NCI-H510A treated with DMSO at 0.1 percent for 48 hours (cell line): ENCODE measurements around the gene MSH3.

Experiments
- DNase-seq: peaks from one replicate; lab custom pipeline; 2025; lab: John Stamatoyannopoulos, UW

The MSH3 gene

DNA sequence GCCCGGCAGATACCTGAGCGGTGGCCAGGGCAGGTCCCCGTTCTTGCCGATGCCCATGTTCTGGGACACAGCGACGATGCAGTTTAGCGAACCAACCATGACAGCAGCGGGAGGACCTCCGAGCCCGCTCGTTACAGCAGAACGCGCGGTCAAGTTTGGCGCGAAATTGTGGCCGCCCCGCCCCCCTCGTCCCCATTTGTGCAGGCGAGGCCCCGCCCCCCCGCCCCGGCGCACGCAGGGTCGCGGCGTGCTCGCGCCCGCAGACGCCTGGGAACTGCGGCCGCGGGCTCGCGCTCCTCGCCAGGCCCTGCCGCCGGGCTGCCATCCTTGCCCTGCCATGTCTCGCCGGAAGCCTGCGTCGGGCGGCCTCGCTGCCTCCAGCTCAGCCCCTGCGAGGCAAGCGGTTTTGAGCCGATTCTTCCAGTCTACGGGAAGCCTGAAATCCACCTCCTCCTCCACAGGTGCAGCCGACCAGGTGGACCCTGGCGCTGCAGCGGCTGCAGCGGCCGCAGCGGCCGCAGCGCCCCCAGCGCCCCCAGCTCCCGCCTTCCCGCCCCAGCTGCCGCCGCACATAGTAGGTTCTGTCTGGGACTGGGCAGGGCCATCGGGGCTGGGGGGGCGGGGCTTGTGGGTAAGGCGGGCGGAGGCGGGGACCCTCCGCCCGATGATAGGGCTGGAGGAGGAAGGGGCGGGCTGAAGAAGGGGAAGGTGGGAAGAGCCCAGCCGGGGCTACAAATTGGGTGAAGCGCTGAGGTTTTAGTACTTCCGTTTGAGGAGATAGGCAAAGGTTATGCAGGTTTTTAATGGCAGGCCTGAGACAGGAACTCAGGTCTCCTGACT lies at the start of gene MSH3, which contains the start of gene DHFR:
TSS of gene MSH3 (plus strand) at position 262 of the 840 bp plus-strand sequence. CDS start at position 338, 76 bp downstream.
TSS of gene DHFR (minus strand) at position 593 of the 840 bp plus-strand sequence. CDS start at position 99, 494 bp downstream.
- peak; percentile 72 for DNase-seq

GRCh38 chr5:80607343-80607742 lies 47.1 kb upstream of the MSH3 start:
- no peak for DNase-seq

- DNase-seq = no peak
Measured at GRCh38 chr5:80607832-80608231, 46.6 kb upstream of the MSH3 start.

- DNase-seq = no peak
Measured at GRCh38 chr5:80608731-80609130, 45.7 kb upstream of the MSH3 start.

DNA sequence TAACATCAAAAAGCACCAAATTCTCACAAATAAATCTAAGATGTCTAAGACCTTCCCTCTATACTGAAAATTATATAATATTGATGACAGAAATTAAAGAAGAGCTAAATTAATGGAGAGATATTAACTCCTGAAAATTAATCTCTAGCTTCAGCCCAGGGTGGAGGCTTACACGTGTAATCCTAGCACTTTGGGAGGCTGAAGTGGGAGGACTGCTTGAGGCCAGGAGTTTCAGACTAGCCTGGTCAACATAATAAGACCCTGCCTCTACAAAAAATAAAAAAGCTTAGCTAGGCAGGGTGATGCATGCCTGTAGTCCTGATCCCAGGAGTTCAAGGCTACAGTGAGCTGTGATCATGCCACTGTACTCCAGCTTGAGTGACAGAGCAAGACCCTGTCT lies 44.8 kb upstream of the MSH3 start:
- DNase-seq = no peak

DNA sequence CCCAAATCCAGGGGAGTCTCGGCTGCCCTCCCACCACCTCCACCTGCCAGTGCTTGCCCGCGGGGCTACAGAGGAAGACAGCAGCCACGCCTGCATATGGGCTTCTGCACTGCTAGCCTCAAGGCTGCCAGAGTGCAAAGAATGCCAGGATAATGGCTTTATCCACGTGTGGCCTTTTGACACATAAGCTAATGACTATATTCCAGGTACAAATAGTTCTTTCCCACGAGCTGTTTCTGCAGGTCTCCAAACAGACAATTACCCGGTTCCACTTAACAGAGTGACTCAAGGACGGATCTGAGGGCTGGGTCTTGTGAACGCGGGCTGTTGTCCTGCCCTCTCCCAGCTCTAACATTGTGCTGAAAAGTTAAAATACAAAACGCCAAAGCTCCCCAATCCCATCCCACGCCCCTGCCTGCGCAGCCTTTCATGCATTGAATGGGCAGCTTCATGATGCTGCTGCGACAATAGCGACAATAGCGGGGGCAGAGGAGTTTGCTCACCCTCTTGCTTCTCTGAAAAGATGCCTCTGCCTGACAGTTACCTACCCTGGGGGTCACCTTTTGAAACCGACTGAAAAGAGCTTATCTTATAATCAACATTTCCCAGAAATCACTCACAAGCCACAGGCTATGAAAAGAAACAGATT lies 39.1 kb upstream of the MSH3 start:
- no peak for DNase-seq

GRCh38 chr5:80618438-80618837 lies 36.0 kb upstream of the MSH3 start:
- DNase-seq = no peak

- no peak for DNase-seq
Measured at GRCh38 chr5:80619086-80619485, 35.4 kb upstream of the MSH3 start.

- no peak for DNase-seq
Measured at GRCh38 chr5:80620211-80620610, 34.2 kb upstream of the MSH3 start.

DNA sequence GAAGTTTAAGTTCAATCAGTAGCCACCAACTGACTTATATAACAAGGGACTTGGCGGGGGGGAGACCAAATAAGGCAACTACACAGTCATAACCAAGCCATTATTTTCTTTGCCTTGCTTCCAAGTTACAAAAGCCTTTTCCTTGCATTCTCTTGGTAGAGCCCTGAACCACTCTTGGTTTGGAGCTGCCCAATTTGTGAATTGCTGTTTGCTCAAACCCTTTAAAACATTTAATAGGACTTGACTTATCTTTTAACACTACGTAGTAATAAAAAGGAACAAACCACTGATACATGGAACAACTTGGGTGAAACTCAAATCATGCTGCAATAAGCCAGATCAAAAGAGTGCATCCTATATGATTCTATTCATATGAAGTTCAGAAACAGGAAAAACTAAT lies 31.7 kb upstream of the MSH3 start:
- DNase-seq = no peak

DNA sequence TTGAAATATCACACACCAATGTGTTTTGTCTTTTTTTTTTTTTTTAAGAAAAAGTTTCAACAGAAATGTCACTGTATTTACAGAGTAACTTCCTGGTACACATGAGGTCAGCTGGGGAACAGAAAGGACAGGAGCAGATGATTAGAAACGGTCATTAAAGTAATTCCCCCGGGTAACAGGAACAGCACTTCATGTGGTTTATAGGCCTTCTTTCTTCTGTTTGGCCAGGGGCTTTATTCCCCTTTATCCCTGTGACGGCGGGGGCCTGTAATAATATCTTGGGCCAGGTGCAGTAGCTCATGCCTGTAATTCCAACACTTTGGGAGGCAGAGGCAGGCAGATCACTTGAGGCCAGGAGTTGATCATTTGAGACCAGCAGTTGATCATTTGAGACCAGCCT lies 30.5 kb upstream of the MSH3 start:
- no peak for DNase-seq

- no peak for DNase-seq
Measured at GRCh38 chr5:80625230-80625629, 29.2 kb upstream of the MSH3 start.

DNA sequence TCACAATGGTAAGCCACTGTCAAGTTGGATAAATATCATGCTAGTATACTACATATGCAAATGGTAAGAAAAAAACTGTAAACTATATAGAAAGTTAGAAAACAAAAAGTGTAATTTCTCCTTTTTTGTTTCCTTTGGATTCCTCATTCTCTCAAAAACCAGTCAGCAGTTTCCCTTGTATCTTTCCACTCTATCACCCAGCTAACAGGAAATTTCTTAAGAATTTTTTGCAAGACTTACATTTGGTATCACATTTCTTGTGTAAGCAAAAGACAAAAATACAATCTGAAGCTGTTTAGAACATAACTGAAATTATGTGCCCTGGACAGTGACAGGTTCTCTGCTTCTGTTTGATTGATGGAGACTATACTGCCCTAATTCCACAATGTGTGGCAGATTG lies 25.2 kb upstream of the MSH3 start:
- no peak for DNase-seq

- no peak for DNase-seq
Measured at GRCh38 chr5:80631278-80632259, 22.9 kb upstream of the MSH3 start.

DNA sequence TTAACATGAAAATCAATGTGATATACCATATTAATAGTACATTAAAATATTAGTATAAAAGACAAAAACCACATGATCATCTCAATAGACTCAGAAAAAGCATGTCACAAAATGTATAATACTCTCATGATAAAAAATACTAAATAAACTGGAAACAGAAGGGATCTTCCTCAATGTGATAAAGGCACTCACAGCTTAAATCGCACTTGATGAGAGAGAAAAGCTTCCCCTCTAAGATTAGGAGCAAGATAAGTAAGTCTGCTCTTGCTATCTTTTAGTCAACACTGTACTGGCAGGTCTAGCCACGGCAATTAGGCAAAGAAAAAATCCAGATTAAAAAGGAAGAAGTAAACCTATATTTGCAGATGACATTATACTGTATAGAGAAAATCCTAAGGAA lies 21.8 kb upstream of the MSH3 start:
- DNase-seq = no peak

GRCh38 chr5:80634193-80634592 lies 20.3 kb upstream of the MSH3 start:
- no peak for DNase-seq

DNA sequence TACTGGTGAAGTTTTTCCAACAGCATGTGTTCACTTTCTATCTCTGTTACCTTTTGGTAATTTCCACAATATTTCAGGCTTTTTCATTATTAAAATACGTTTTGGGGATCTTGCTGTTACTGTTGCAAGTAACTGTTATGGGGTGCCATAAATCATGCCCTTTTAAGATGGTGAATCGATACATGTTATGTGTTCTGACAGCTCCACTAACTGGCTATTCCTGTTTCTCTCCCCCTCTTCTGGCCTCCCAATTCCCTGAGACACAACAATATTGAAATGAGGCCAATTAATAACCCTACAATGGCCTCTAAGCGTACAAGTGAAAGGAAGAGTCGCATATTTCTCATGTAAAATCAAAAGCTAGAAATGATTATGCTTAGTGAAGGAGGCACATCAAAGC lies 13.1 kb upstream of the MSH3 start:
- DNase-seq = no peak

DNA sequence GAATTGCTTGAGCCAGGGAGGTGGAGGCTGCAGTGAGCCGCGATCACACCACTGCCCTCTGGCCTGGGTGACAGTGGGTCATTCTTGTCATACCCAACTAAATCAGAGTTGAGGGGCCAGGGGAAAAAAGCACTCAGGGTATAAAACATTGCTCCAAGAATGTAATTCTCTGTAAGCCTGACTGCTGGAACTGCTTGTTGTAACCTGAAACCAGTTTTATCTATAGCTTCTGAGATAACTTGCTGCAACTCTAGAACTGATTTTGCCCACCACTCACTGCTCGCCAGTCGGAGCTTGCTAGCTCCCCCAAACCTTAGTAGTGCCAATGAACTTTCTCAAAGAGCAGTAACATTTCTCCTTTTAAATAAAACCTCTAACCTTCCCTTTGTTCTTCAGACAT lies 9.6 kb upstream of the MSH3 start:
- no peak for DNase-seq

DNA sequence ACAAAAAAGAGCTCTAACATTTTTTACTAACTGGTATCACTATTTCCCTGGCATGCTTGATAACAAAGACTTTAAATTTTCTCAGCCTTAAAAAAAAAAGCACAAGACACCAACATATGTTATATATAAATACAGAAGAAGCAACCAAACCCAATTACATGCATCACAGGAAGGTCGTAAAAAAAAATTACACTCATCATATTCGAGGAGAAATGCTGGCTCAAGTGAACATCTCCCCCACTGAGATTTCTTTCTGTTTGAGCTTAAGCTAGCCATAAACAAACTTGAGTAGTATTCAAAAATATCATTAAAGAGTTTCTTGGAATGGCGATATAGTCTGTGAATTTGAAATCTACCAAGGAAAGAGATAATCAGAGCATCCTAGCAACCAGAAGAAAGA lies 7.5 kb upstream of the MSH3 start:
- DNase-seq = no peak

DNA sequence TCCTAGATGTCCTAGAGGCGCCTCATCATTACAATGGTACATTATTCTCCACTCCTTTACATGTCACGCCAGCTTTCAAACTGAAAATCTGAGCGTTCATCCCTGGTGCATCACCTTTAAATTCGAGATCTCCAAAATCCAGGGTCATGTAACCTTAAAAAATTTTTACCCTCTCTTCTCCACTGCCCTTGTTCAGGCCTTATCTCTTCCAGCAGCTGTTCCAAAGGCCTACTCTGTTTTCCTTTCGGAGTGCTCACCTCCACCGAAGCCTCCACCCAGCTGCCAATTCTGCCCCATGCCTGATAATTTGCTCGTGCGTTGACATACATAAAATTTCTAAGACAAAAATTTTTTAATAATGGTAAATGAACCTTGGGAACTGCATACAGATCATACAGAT lies 950 bp upstream of the MSH3 start:
- DNase-seq = no peak

DNA sequence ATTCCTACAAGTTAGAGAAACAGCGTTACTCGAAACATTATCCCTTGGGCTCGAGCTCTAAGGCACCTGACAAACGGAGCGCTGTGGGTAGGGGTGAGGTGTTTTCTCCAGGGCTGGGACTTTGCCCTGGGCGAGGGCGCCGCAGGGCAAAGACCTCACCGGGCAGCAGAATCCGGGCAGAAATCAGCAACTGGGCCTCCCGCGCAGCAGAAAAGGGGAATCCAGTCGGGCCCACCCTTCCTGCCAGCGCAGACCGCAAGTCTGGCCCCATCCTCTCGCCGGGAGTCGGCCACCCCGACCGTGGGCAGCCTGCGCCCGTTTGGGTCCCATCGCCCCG lies 430 bp upstream of the MSH3 start:
- no peak for DNase-seq

DNA sequence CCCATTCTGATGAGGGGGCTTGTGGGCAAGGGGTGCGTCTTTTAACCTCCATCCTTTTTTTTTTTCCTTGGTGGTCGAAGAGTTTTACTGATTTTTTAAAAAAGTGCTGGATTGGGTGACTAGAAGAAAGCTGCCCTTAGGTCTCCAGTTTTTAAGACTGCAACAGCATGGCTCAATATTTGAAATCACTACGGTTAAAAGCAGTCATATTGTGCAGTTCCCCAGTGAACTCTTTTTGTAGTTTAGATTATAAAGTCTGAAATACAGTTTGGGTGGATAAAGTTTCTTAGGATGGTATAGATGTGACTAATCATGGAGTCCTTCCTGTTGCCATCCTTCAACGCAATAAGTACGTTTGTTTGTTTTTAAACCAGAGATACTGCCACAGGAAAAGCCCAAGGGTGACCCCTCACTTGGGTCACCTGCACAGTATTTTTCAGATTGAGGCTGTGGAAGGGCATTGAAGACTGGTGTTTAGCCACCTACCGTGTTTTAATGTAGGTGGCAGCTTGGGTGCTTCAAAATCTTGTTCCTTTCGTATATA lies 851 bp downstream of the MSH3 start:
- peak; percentile 10 for DNase-seq
